NCI-H1092 treated with DMSO at 0.1 percent for 48 hours (cell line): ENCODE measurements around the gene SLC26A9.

Experiments used
- DNase-seq: peaks from one replicate; lab custom pipeline; 2025; lab: John Stamatoyannopoulos, UW

SLC26A9 gene

GRCh38 chr1:205943245-205943644 lies at the start of gene SLC26A9:
Gene SLC26A9 (minus strand): TSS chr1:205943456. CDS start chr1:205935820, 7,636 bp downstream.
- no peak for DNase-seq

GRCh38 chr1:205992218-205992882 lies 49.1 kb upstream of the SLC26A9 start:
- DNase-seq, result no peak

GRCh38 chr1:205991237-205991636 lies 48.0 kb upstream of the SLC26A9 start:
- DNase-seq, result no peak

GRCh38 chr1:205990226-205990625 lies 47.0 kb upstream of the SLC26A9 start:
- no peak for DNase-seq

GRCh38 chr1:205989786-205990185 lies 46.5 kb upstream of the SLC26A9 start:
- DNase-seq, result no peak

- no peak for DNase-seq
These were observed 45.3 kb upstream of the SLC26A9 start for GRCh38 chr1:205988585-205988995.

GRCh38 chr1:205986861-205987260 lies 43.6 kb upstream of the SLC26A9 start:
- DNase-seq, result no peak

GRCh38 chr1:205986292-205986691 lies 43.0 kb upstream of the SLC26A9 start:
- no peak for DNase-seq

- no peak for DNase-seq
These were observed 42.2 kb upstream of the SLC26A9 start for GRCh38 chr1:205985330-205986005.

GRCh38 chr1:205983925-205984725 lies 40.9 kb upstream of the SLC26A9 start:
- DNase-seq, result peak; percentile 30

GRCh38 chr1:205981257-205981656 lies 38.0 kb upstream of the SLC26A9 start:
- no peak for DNase-seq

- no peak for DNase-seq
These were observed 37.1 kb upstream of the SLC26A9 start for GRCh38 chr1:205980237-205980870.

GRCh38 chr1:205979301-205979700 lies 36.0 kb upstream of the SLC26A9 start:
- no peak for DNase-seq

- DNase-seq, result no peak
These were observed 35.4 kb upstream of the SLC26A9 start for GRCh38 chr1:205978676-205979075.

GRCh38 chr1:205977402-205978014 lies 34.3 kb upstream of the SLC26A9 start:
- peak; percentile 92 for DNase-seq

GRCh38 chr1:205976708-205977401 lies 33.6 kb upstream of the SLC26A9 start:
- peak; percentile 73 for DNase-seq

GRCh38 chr1:205976036-205976435 lies 32.8 kb upstream of the SLC26A9 start:
- no peak for DNase-seq

- DNase-seq, result no peak
These were observed 32.2 kb upstream of the SLC26A9 start for GRCh38 chr1:205975387-205975998.

GRCh38 chr1:205974712-205975111 lies 31.5 kb upstream of the SLC26A9 start:
- DNase-seq, result no peak

- no peak for DNase-seq
These were observed 30.3 kb upstream of the SLC26A9 start for GRCh38 chr1:205973377-205974232.
